Body of pancreas (tissue), 4 donors: ENCODE data around the gene CHCHD1. TPM values are rescaled to one million over a fixed set of nuclear protein-coding genes. Genes with fewer than 3 reads are reported as not detected.
"Not testable (repeated sequence)": the region's sequence is repeated elsewhere in the genome, so short reads cannot be mapped to it uniquely, and the experiment has no call there.

Experiments
- ATAC-seq: fragments of 150-250 bp; one replicate; pipeline ENCODE4 v1.9.1; 2016
- DNase-seq, 4 donors: peaks; one replicate each; pipeline ENCODE4 v3.0.0-alpha.2; 2019
- H3K27ac ChIP-seq, 4 donors: fragments of 200-600 bp; sonication (generic); 1 replicate in 3 of 4; 2 replicates in 1 of 4; pipeline versions ENCODE4 v1.5.1 to v1.6.1; 2016 to 2019; ENCODE audit warnings: mild to moderate bottlenecking in 1 of 4, mixed read lengths in 1 of 4, moderate library complexity in 1 of 4
- H3K27me3 ChIP-seq, 2 donors: fragments of 200-600 bp; sonication (generic); one replicate each; pipeline ENCODE4 v1.6.0; 2016; ENCODE audit warnings: mild to moderate bottlenecking in 1 of 2
- H3K36me3 ChIP-seq, 2 donors: fragments of 200-600 bp; sonication (generic); replicated peaks in 1 of 2; 2 replicates each; pipeline ENCODE4 v1.5.1; 2016; ENCODE audit warnings: low read depth in 2 of 2; ENCODE audit not compliant: insufficient read depth in 1 of 2
- H3K4me1 ChIP-seq: fragments of 200-600 bp; sonication (generic); one replicate; pipeline ENCODE4 v1.6.0; 2016
- H3K4me3 ChIP-seq, 2 donors: fragments of 200-600 bp; sonication (generic); 1 replicate in 1 of 2; 2 replicates in 1 of 2; pipeline ENCODE4 v1.5.1; 2016 to 2019
- H3K9me3 ChIP-seq, 3 donors: fragments of 200-600 bp; sonication (generic); 1 replicate in 2 of 3; 2 replicates in 1 of 3; pipeline ENCODE4 v1.5.1; 2016
- POLR2A ChIP-seq, 3 donors: fragments of 450-650 bp; IDR thresholded peaks; one replicate each; pipeline ENCODE4 v1.6.1; 2016; ENCODE audit warnings: antibody characterized with exemption in 3 of 3, mild to moderate bottlenecking in 2 of 3
- WGBS, 2 donors: methylation state at CpG; one replicate each; pipeline ENCODE4 v1.1.5; 2017; 5-methylcytosine and 5-hydroxymethylcytosine counted together
- intact Hi-C: fragments of 100-400 bp; cut with DNase I; formaldehyde crosslinking; loops from one replicate; pipeline ENCODE4 v1.15.1; 2023
- total RNA-seq, 2 donors: library from RNA; depleted of rRNA; stranded (reverse); fragments of >200 nt; gene quantifications; one replicate each; pipeline ENCODE4 v1.1.0, GENCODE V29; 2016
- TF ChIP-seq, protein P1 (sequence below), 7 experiments: fragments of 450-650 bp in 4 of 7; fragments of 200-600 bp in 3 of 7; sonication (generic) in 3 of 7; IDR thresholded peaks; one replicate each; pipeline ENCODE4 v1.5.1; 2016 to 2019; ENCODE audit warnings: antibody characterized with exemption in 7 of 7

CHCHD1 gene
- total RNA-seq, 2 donors from 2014 or later = 9.3 to 15.8 TPM

DNA sequence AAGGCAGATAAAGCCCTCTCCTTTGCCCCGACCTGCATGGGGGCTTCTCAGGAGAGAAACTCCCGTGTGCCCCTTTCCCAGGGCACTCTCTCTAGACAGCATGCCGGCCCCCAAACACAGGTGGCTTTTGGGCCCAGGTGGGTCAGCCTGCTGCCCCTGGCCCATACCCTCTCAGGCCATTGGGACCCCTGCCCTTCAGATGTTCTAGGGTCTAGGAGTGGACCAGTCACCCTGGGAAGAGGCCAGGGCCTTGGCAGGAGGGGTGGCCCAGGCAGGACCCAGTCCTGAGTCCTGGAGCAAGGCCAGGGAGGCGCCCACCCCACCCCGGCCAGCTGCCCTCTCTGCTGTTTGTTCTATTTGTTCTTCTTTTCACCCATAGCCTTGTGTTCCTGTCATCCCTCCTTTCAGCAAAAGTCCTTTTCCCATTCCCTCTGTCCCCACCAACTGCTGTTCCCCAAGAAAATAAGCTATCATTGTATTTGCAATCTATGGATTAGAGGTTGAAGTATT is 47.0 kb upstream of the CHCHD1 start:
- ATAC-seq (no peak), DNase-seq (no peak)
- Histone ChIP-seq H3K27me3 (no peaks in the 10 kb centered on the region), H3K4me3 (no peak overlapping the region), H3K9me3 (no peaks in the 10 kb centered on the region), H3K36me3 (peaks cover 0 to 2% of the 10 kb centered on the region in 2 donors), H3K27ac (no peak overlapping the region), H3K4me1 (peaks cover 29% of the 10 kb centered on the region)
- TF ChIP-seq, protein P1, sequence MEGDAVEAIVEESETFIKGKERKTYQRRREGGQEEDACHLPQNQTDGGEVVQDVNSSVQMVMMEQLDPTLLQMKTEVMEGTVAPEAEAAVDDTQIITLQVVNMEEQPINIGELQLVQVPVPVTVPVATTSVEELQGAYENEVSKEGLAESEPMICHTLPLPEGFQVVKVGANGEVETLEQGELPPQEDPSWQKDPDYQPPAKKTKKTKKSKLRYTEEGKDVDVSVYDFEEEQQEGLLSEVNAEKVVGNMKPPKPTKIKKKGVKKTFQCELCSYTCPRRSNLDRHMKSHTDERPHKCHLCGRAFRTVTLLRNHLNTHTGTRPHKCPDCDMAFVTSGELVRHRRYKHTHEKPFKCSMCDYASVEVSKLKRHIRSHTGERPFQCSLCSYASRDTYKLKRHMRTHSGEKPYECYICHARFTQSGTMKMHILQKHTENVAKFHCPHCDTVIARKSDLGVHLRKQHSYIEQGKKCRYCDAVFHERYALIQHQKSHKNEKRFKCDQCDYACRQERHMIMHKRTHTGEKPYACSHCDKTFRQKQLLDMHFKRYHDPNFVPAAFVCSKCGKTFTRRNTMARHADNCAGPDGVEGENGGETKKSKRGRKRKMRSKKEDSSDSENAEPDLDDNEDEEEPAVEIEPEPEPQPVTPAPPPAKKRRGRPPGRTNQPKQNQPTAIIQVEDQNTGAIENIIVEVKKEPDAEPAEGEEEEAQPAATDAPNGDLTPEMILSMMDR (IDR thresholded peaks at IDR 0.05) = no peak
- no peak for TF ChIP-seq POLR2A (IDR thresholded peaks at IDR 0.05)
- intact Hi-C loops = no loop called here
- 75 to 77% methylated on average over 5 of the region's 5 CpGs for WGBS, 2 donors

DNA sequence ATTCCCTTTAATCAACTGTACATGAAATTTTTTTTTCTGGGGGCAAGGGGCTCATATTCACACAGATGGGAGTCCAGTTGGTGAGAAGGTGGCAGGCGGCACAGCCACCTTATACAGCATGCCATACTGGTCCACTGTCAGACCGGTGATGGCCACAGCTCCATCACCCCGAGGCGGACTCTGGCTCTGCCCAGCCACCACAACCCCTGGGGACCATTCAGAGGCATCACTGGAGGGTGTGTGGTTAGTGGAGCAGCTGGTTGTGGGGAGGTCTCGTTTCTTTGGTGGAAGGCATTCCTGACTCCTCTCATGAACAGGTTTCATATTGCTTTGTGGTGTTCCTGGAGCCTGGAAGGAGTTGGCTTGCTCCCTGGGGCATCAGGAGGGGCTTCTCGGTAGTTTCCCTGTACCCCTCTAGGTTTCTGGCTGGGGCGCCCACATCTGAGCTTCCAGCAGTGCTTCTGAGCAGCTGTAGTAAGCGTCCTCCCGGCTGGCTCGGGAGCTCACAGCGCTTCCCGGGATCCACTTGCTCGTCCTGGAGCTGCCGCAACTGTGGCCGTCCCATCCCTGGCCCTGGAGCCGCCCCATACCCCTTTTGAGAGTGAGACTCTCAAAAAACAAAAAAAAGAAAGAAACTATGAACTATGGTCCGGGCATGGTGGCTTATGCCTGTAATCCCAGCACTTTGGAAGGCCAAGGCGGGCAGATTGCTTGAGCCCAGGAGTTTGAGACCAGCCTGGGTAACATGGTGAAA is 41.2 kb upstream of the CHCHD1 start:
- H3K27ac ChIP-seq, intact Hi-C loops, ATAC-seq, H3K36me3 ChIP-seq, DNase-seq, H3K9me3 ChIP-seq, H3K4me3 ChIP-seq, H3K27me3 ChIP-seq: not testable (repeated sequence)
- H3K4me1 ChIP-seq = peaks cover 28% of the 10 kb centered on the region
- WGBS, 2 donors = 92 to 96% methylated on average over 15 to 18 of the region's 18 CpGs

DNA sequence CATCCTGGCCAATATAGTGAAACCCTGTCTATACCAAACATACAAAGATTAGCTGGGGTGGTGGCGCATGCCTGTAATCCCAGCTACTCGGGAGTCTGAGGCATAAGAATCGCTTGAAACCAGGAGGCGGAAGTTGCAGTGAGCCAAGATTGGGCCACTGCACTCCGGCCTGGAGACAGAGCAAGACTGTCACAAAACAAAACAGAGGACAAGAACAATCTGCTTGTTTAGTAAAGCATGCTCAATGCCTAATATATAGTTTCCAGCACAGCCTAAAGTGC is 39.5 kb upstream of the CHCHD1 start:
- intact Hi-C loops = no loop called here
- no peak for ATAC-seq
- H3K27me3 ChIP-seq = no peaks in the 10 kb centered on the region
- H3K4me3 ChIP-seq = no peak overlapping the region
- H3K9me3 ChIP-seq = no peaks in the 10 kb centered on the region
- 86 to 99% methylated on average over 5 of the region's 5 CpGs for WGBS, 2 donors
- DNase-seq = no peak
- H3K27ac ChIP-seq = no peak overlapping the region
- peaks cover 0 to 7% of the 10 kb centered on the region in 2 donors for H3K36me3 ChIP-seq
- H3K4me1 ChIP-seq = peaks cover 35% of the 10 kb centered on the region
- no peak for TF ChIP-seq POLR2A (IDR thresholded peaks at IDR 0.05)
- TF ChIP-seq, protein P1 (IDR thresholded peaks at IDR 0.05) = no peak

DNA sequence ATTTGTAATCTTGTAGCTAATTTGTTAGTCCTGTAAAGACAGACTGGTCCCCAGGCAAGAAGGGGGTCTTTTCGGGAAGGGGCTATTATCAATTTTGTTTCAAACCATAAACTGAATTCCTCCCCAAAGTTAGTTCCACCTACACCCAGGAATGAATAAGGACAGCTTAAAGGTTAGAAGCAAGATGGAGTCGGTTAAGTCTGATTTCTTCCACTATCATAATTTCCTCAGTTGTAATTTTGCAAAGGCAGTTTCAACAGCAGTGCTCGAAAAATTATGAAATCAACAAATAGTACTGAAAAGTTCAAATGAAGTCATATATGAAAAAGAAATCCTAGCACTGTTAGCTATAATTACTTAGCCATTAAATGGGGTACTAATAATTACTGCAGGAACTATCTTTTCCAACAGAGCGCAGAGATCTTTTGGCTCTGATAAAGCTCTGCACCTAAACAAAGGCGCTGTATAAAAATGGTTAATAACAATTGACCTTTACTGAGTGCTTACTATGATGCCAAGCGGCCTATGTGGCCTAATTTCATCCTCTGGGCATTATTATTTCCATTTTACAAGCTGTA is 38.4 kb upstream of the CHCHD1 start:
- Histone ChIP-seq H3K27ac (peak overlapping the region; percentile 75 to 96 (median 92)), H3K4me1 (peaks cover 35% of the 10 kb centered on the region), H3K9me3 (no peaks in the 10 kb centered on the region), H3K36me3 (peaks cover 0 to 7% of the 10 kb centered on the region in 2 donors), H3K4me3 (peak overlapping the region; percentile 64 to 72), H3K27me3 (no peaks in the 10 kb centered on the region)
- WGBS, 2 donors = 27 to 29% methylated on average over 6 of the region's 6 CpGs
- ATAC-seq = no peak
- TF ChIP-seq, protein P1 (IDR thresholded peaks at IDR 0.05) = no peak
- no peak for TF ChIP-seq POLR2A (IDR thresholded peaks at IDR 0.05)
- no peak for DNase-seq
- intact Hi-C loops = no loop called here

DNA sequence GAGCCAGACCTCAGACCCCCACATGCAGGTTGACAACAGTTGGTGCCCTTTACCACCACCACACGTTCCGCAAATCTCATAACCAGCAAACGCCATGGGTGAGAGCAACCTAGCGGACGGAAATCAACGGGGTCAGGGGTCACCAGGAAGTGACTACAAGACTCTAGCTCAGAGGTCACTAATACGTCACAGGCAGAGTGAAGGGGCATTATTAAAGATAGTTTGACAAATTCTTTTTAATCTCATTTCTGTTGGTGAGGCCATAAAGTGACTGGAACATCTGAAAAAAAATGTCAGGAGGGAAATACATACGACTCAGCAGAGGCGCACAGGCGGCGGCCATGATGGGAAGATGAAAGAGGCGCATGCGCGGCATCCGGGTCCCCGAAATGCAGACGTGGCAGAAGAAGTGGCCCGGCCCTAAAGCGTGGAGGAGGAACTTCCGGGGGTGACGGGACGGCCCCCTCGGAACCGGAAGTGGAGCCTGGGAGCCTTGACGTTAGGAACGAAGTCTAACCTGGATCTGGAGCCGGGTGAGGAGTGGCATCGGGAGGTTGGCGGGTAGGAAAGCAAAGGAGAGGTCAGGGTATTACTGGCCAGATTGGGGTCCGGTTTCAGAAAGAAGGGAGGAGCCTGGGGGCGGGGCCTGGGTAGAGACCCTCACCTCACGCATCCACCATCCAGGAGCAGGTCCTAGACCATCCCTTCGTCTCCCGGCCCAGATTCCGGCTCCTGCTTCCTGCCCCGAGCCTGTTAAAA is 37.8 kb upstream of the CHCHD1 start, which contains the start of gene SEC24C:
SEC24C (plus strand) TSS at position 468 of the 759 bp plus-strand sequence. CDS start 2,461 bp downstream, outside the sequence.
- TF ChIP-seq, protein P1 (IDR thresholded peaks at IDR 0.05) = peak in 3 of 7 experiments; percentile 8 to 24 (median 24)
- peak; percentile 32 to 87 (median 86) for TF ChIP-seq POLR2A (IDR thresholded peaks at IDR 0.05)
- ATAC-seq (peak; percentile 98), DNase-seq (peak; percentile 97)
- H3K4me1 ChIP-seq = peaks cover 42% of the 10 kb centered on the region
- WGBS, 2 donors = 0% methylated on average over 33 to 36 of the region's 36 CpGs
- peaks cover 0 to 9% of the 10 kb centered on the region in 2 donors for H3K36me3 ChIP-seq
- no peaks in the 10 kb centered on the region for H3K9me3 ChIP-seq
- peak within 1 kb of the TSS; percentile 75 to 96 (median 92) for H3K27ac ChIP-seq
- no peaks in the 10 kb centered on the region for H3K27me3 ChIP-seq
- H3K4me3 ChIP-seq = peak within 1 kb of the TSS; percentile 64 to 72
- intact Hi-C loops = no loop called here
